IPS-18a (cell line): Measurements from ENCODE around the gene CISTR.
"Not testable (repeated sequence)": the region's sequence is repeated elsewhere in the genome, so short reads cannot be mapped to it uniquely, and the experiment has no call there.

Experiments
- H3K27ac ChIP-seq: one replicate; pipeline ENCODE4 v1.5.1; 2013; ENCODE audit warnings: low read length
- H3K27me3 ChIP-seq: one replicate; pipeline ENCODE4 v1.6.1; 2013; ENCODE audit warnings: mild to moderate bottlenecking, low read length; ENCODE audit not compliant: control insufficient read depth, insufficient read depth
- H3K36me3 ChIP-seq: one replicate; pipeline ENCODE4 v1.6.1; 2013; ENCODE audit warnings: low read depth, low read length; ENCODE audit not compliant: control insufficient read depth
- H3K4me1 ChIP-seq: one replicate; pipeline ENCODE4 v1.6.1; 2013; ENCODE audit warnings: low read depth, low read length; ENCODE audit not compliant: control insufficient read depth
- H3K4me3 ChIP-seq: one replicate; pipeline ENCODE4 v1.5.1; 2013; ENCODE audit warnings: low read length
- H3K9ac ChIP-seq: one replicate; pipeline ENCODE4 v1.6.1; 2013; ENCODE audit warnings: mild to moderate bottlenecking, low read length, moderate library complexity
- H3K9me3 ChIP-seq: one replicate; pipeline ENCODE4 v1.6.1; 2013; ENCODE audit warnings: low read depth, low read length; ENCODE audit not compliant: control insufficient read depth

The CISTR gene

GRCh38 chr12:53728206-53728605, 23.6 kb downstream of the CISTR start:
- Histone ChIP-seq H3K36me3 (no peaks in the 10 kb centered on the region), H3K4me3 (peak overlapping the region; percentile 66), H3K9ac (no peak overlapping the region), H3K27me3 (peaks cover 3% of the 10 kb centered on the region), H3K9me3 (no peaks in the 10 kb centered on the region), H3K4me1 (peaks cover 11% of the 10 kb centered on the region), H3K27ac (no peak overlapping the region)

- Histone ChIP-seq H3K4me1 (peaks cover 11% of the 10 kb centered on the region), H3K9me3 (no peaks in the 10 kb centered on the region), H3K9ac (no peak within 1 kb of the TSS), H3K27me3 (no peaks in the 10 kb centered on the region), H3K27ac (no peak within 1 kb of the TSS), H3K36me3 (no peaks in the 10 kb centered on the region), H3K4me3 (peak within 1 kb of the TSS; percentile 66)
Observed at GRCh38 chr12:53727310-53728041, 24.3 kb downstream of the CISTR start, which contains the start of gene CALCOCO1. Gene CALCOCO1, minus strand, starts transcription at chr12:53727452. Its CDS starts 2,210 bp downstream, at chr12:53725242.

- Histone ChIP-seq H3K27me3 (no peaks in the 10 kb centered on the region), H3K36me3 (no peaks in the 10 kb centered on the region), H3K4me3 (peak overlapping the region; percentile 66), H3K9ac (no peak overlapping the region), H3K9me3 (no peaks in the 10 kb centered on the region), H3K4me1 (peaks cover 11% of the 10 kb centered on the region), H3K27ac (no peak overlapping the region)
Observed at GRCh38 chr12:53726946-53727309, 24.9 kb downstream of the CISTR start.

GRCh38 chr12:53726341-53726740, 25.4 kb downstream of the CISTR start:
- Histone ChIP-seq H3K9ac (no peak overlapping the region), H3K27me3 (no peaks in the 10 kb centered on the region), H3K4me3 (peak overlapping the region; percentile 66), H3K27ac (no peak overlapping the region), H3K36me3 (no peaks in the 10 kb centered on the region), H3K4me1 (peaks cover 11% of the 10 kb centered on the region), H3K9me3 (no peaks in the 10 kb centered on the region)

- no peak overlapping the region for H3K4me3 ChIP-seq
- H3K36me3 ChIP-seq, result no peaks in the 10 kb centered on the region
- H3K27me3 ChIP-seq, result no peaks in the 10 kb centered on the region
- no peaks in the 10 kb centered on the region for H3K9me3 ChIP-seq
- no peak overlapping the region for H3K27ac ChIP-seq
- peaks cover 11% of the 10 kb centered on the region for H3K4me1 ChIP-seq
- H3K9ac ChIP-seq, result no peak overlapping the region
Observed at GRCh38 chr12:53725824-53726223, 26.0 kb downstream of the CISTR start.

GRCh38 chr12:53722450-53723041, 29.2 kb downstream of the CISTR start:
- Histone ChIP-seq H3K9ac (no peak overlapping the region), H3K4me3 (no peak overlapping the region), H3K27ac (no peak overlapping the region), H3K36me3 (no peaks in the 10 kb centered on the region), H3K9me3 (no peaks in the 10 kb centered on the region), H3K27me3 (no peaks in the 10 kb centered on the region), H3K4me1 (no peaks in the 10 kb centered on the region)

- no peak overlapping the region for H3K9ac ChIP-seq
- no peaks in the 10 kb centered on the region for H3K36me3 ChIP-seq
- H3K9me3 ChIP-seq, result no peaks in the 10 kb centered on the region
- H3K4me1 ChIP-seq, result no peaks in the 10 kb centered on the region
- H3K4me3 ChIP-seq, result no peak overlapping the region
- H3K27ac ChIP-seq, result no peak overlapping the region
- H3K27me3 ChIP-seq, result no peaks in the 10 kb centered on the region
Observed at GRCh38 chr12:53720946-53721345, 30.8 kb downstream of the CISTR start.

- Histone ChIP-seq H3K27me3 (no peaks in the 10 kb centered on the region), H3K4me3 (no peak overlapping the region), H3K9ac (no peak overlapping the region), H3K27ac (no peak overlapping the region), H3K4me1 (no peaks in the 10 kb centered on the region), H3K9me3 (no peaks in the 10 kb centered on the region), H3K36me3 (no peaks in the 10 kb centered on the region)
Observed at GRCh38 chr12:53719649-53720048, 32.1 kb downstream of the CISTR start.

- not testable (repeated sequence) for H3K9me3 ChIP-seq, H3K36me3 ChIP-seq, H3K4me3 ChIP-seq, H3K27ac ChIP-seq, H3K9ac ChIP-seq, H3K4me1 ChIP-seq, H3K27me3 ChIP-seq
Observed at GRCh38 chr12:53718567-53718966, 33.2 kb downstream of the CISTR start.

GRCh38 chr12:53717319-53717718, 34.5 kb downstream of the CISTR start:
- no peak overlapping the region for H3K4me3 ChIP-seq
- H3K36me3 ChIP-seq, result no peaks in the 10 kb centered on the region
- no peak overlapping the region for H3K9ac ChIP-seq
- H3K9me3 ChIP-seq, result no peaks in the 10 kb centered on the region
- no peaks in the 10 kb centered on the region for H3K27me3 ChIP-seq
- no peak overlapping the region for H3K27ac ChIP-seq
- H3K4me1 ChIP-seq, result no peaks in the 10 kb centered on the region

GRCh38 chr12:53714004-53714403, 37.8 kb downstream of the CISTR start:
- Histone ChIP-seq H3K4me1 (no peaks in the 10 kb centered on the region), H3K36me3 (no peaks in the 10 kb centered on the region), H3K9me3 (no peaks in the 10 kb centered on the region), H3K9ac (no peak overlapping the region), H3K27me3 (peaks cover 2% of the 10 kb centered on the region), H3K27ac (no peak overlapping the region), H3K4me3 (no peak overlapping the region)

- no peak overlapping the region for H3K9ac ChIP-seq
Observed at GRCh38 chr12:53713516-53713915, 38.3 kb downstream of the CISTR start.

More at GRCh38 chr12:53713516-53713915, 38.3 kb downstream of the CISTR start:
- no peaks in the 10 kb centered on the region for H3K9me3 ChIP-seq
- H3K27me3 ChIP-seq, result peaks cover 7% of the 10 kb centered on the region
- no peaks in the 10 kb centered on the region for H3K36me3 ChIP-seq
- no peak overlapping the region for H3K4me3 ChIP-seq
- H3K27ac ChIP-seq, result no peak overlapping the region
- H3K4me1 ChIP-seq, result no peaks in the 10 kb centered on the region
